Vagina (tissue), 2 donors: ENCODE data around the gene AP3M1.

Experiments
- POLR2A ChIP-seq, 2 donors: fragments of 450-650 bp; IDR thresholded peaks; one replicate each; pipeline ENCODE4 v1.6.1; 2017; ENCODE audit warnings: antibody characterized with exemption in 2 of 2, mild to moderate bottlenecking in 2 of 2, moderate library complexity in 2 of 2
- TF ChIP-seq, protein P1 (sequence below), 3 experiments: fragments of 450-650 bp in 2 of 3; fragments of 200-600 bp in 1 of 3; sonication (generic) in 1 of 3; IDR thresholded peaks; one replicate each; pipeline ENCODE4 v1.5.1; 2017 to 2019; ENCODE audit warnings: antibody characterized with exemption in 3 of 3, mild to moderate bottlenecking in 2 of 3, moderate library complexity in 2 of 3

- TF ChIP-seq, protein P1, sequence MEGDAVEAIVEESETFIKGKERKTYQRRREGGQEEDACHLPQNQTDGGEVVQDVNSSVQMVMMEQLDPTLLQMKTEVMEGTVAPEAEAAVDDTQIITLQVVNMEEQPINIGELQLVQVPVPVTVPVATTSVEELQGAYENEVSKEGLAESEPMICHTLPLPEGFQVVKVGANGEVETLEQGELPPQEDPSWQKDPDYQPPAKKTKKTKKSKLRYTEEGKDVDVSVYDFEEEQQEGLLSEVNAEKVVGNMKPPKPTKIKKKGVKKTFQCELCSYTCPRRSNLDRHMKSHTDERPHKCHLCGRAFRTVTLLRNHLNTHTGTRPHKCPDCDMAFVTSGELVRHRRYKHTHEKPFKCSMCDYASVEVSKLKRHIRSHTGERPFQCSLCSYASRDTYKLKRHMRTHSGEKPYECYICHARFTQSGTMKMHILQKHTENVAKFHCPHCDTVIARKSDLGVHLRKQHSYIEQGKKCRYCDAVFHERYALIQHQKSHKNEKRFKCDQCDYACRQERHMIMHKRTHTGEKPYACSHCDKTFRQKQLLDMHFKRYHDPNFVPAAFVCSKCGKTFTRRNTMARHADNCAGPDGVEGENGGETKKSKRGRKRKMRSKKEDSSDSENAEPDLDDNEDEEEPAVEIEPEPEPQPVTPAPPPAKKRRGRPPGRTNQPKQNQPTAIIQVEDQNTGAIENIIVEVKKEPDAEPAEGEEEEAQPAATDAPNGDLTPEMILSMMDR (IDR thresholded peaks at IDR 0.05) = no peak
- TF ChIP-seq POLR2A (IDR thresholded peaks at IDR 0.05) = no peak
These were observed 46.1 kb downstream of the AP3M1 start for GRCh38 chr10:74104480-74104879.
